NOMO-1 (cell line): ENCODE results near the gene TRAPPC10.

ENCODE experiments used
- DNase-seq, 2 experiments: peaks; one replicate each; lab custom pipeline; 2025; ENCODE audit not compliant: unreplicated experiment in 2 of 2; lab: John Stamatoyannopoulos, UW

Gene TRAPPC10

GRCh38 chr21:43997766-43998742, 14.1 kb upstream of the TRAPPC10 start:
- DNase-seq: no peak

GRCh38 chr21:44000360-44000759, 11.7 kb upstream of the TRAPPC10 start:
- DNase-seq: no peak

- DNase-seq: no peak
Measured at GRCh38 chr21:44002511-44002910, 9.6 kb upstream of the TRAPPC10 start.

GRCh38 chr21:44003307-44003966, 8.7 kb upstream of the TRAPPC10 start:
- DNase-seq: no peak

GRCh38 chr21:44005071-44005470, 7.0 kb upstream of the TRAPPC10 start:
- DNase-seq: no peak

GRCh38 chr21:44005593-44005992, 6.5 kb upstream of the TRAPPC10 start:
- DNase-seq: no peak

- no peak for DNase-seq
Measured at GRCh38 chr21:44006017-44006619, 6.0 kb upstream of the TRAPPC10 start.

- no peak for DNase-seq
Measured at GRCh38 chr21:44006656-44007055, 5.5 kb upstream of the TRAPPC10 start.

- peak; percentile 16 to 25 for DNase-seq
Measured at GRCh38 chr21:44010429-44010828, 1.7 kb upstream of the TRAPPC10 start.

- DNase-seq: no peak
Measured at GRCh38 chr21:44011123-44011522, 986 bp upstream of the TRAPPC10 start.

- DNase-seq: peak; percentile 71 to 80
Measured at GRCh38 chr21:44012474-44013379, 618 bp downstream of the TRAPPC10 start.

GRCh38 chr21:44013380-44014088, 1.4 kb downstream of the TRAPPC10 start:
- peak; percentile 63 to 68 for DNase-seq

GRCh38 chr21:44017601-44018000, 5.5 kb downstream of the TRAPPC10 start:
- DNase-seq: no peak

GRCh38 chr21:44018127-44018526, 6.0 kb downstream of the TRAPPC10 start:
- DNase-seq: no peak

GRCh38 chr21:44018813-44019567, 6.9 kb downstream of the TRAPPC10 start:
- DNase-seq: no peak

GRCh38 chr21:44019568-44019958, 7.5 kb downstream of the TRAPPC10 start:
- no peak for DNase-seq

- DNase-seq: no peak
Measured at GRCh38 chr21:44020551-44020950, 8.4 kb downstream of the TRAPPC10 start.

GRCh38 chr21:44021064-44021463, 9.0 kb downstream of the TRAPPC10 start:
- no peak for DNase-seq

GRCh38 chr21:44024257-44024656, 12.1 kb downstream of the TRAPPC10 start:
- no peak for DNase-seq
